ENCODE results near the gene ERCC6L2. TPM values are rescaled to one million over a fixed set of nuclear protein-coding genes. Genes with fewer than 3 reads are reported as not detected.
A peak's percentile ranks its signal among the peaks of the same experiment; 100 is the strongest.

ERCC6L2 gene
- total and polyA plus RNA-seq, 9 of the 15 experiments (the other 6 are each of a cell fraction or from before 2014, with no cell fraction given) = 7.8 to 42.8 (median 23.6) TPM

GRCh38 chr9:95876138-95876444 lies 600 bp downstream of the ERCC6L2 start (continued):
- TF ChIP-seq MGA (IDR thresholded peaks at IDR 0.05) = 0 out of 2 replicates have a peak, but pooled peaks have one; percentile 6
- no peak for TF ChIP-seq NCOA4 (IDR thresholded peaks at IDR 0.05; ENCODE audit: partially characterized antibody)
- TF ChIP-seq MCM7 (IDR thresholded peaks at IDR 0.05) = no peak
- 0 out of 2 replicates have a peak, but pooled peaks have one; percentile 8 for TF ChIP-seq ZKSCAN8 (CRISPR knock-in tag; IDR thresholded peaks at IDR 0.05)
- TF ChIP-seq HEY1 (CRISPR knock-in tag; IDR thresholded peaks at IDR 0.05; ENCODE audit: borderline replicate concordance) = 0 out of 2 replicates have a peak, but pooled peaks have one; percentile 29
- TF ChIP-seq THAP12 (CRISPR knock-in tag; IDR thresholded peaks at IDR 0.05) = no peak
- TF ChIP-seq ZNF274 (IDR thresholded peaks at IDR 0.05; ENCODE audit: borderline replicate concordance, low read depth, low read length) = no peak
- TF ChIP-seq ZNF655 (CRISPR knock-in tag; IDR thresholded peaks at IDR 0.05) = 0 out of 2 replicates have a peak, but pooled peaks have one; percentile 20

Measured in K562 (cell line).